H9 (cell line): ENCODE measurements around the gene SETDB2. TPM values are rescaled to one million over a fixed set of nuclear protein-coding genes. Genes with fewer than 3 reads are reported as not detected.

ENCODE experiments used
- DNase-seq: peaks from one replicate; pipeline ENCODE4 v3.0.0-alpha.2; 2017
- H2AFZ ChIP-seq: one replicate; pipeline ENCODE4 v1.6.1; 2013; ENCODE audit warnings: mild to moderate bottlenecking, low read length, control low read depth, moderate library complexity
- H2AK5ac ChIP-seq: 2 replicates; pipeline ENCODE4 v1.6.1; 2013; ENCODE audit warnings: low read length, control low read depth, mixed read lengths; ENCODE audit not compliant: insufficient read length
- H2BK120ac ChIP-seq: one replicate; pipeline ENCODE4 v1.6.1; 2013; ENCODE audit warnings: low read depth, mild to moderate bottlenecking, low read length, control low read depth, inconsistent platforms; ENCODE audit not compliant: poor library complexity, severe bottlenecking
- H2BK12ac ChIP-seq: 2 replicates; pipeline ENCODE4 v1.6.1; 2013; ENCODE audit warnings: low read length, control low read depth, mixed read lengths, low read depth; ENCODE audit not compliant: insufficient read length
- H2BK15ac ChIP-seq: 2 replicates; pipeline ENCODE4 v1.6.1; 2013; ENCODE audit warnings: low read depth, low read length, control low read depth
- H2BK20ac ChIP-seq: one replicate; pipeline ENCODE4 v1.6.1; 2013; ENCODE audit warnings: low read depth, mild to moderate bottlenecking, low read length, control low read depth, inconsistent platforms; ENCODE audit not compliant: poor library complexity, severe bottlenecking
- H2BK5ac ChIP-seq: 2 replicates; pipeline ENCODE4 v1.6.1; 2013; ENCODE audit warnings: low read length, control low read depth, mixed read lengths; ENCODE audit not compliant: insufficient read length
- H3K14ac ChIP-seq: 2 replicates; pipeline ENCODE4 v1.6.1; 2013; ENCODE audit warnings: low read length, control low read depth; ENCODE audit not compliant: insufficient read depth
- H3K18ac ChIP-seq: 2 replicates; pipeline ENCODE4 v1.6.1; 2013; ENCODE audit warnings: low read depth, mild to moderate bottlenecking, mixed read lengths, low read length, control low read depth; ENCODE audit not compliant: insufficient read length
- H3K23ac ChIP-seq: 2 replicates; pipeline ENCODE4 v1.6.1; 2013; ENCODE audit warnings: low read length, control low read depth, mixed read lengths, low read depth; ENCODE audit not compliant: insufficient read length
- H3K23me2 ChIP-seq: 2 replicates; pipeline ENCODE4 v1.6.1; 2013; ENCODE audit warnings: low read depth, mild to moderate bottlenecking, mixed read lengths, low read length, control low read depth; ENCODE audit not compliant: insufficient read length, poor library complexity, severe bottlenecking
- H3K27ac ChIP-seq: 2 replicates; pipeline ENCODE4 v1.5.1; 2013; ENCODE audit warnings: low read length, control low read depth, mixed read lengths, low read depth; ENCODE audit not compliant: insufficient read length
- H3K27me3 ChIP-seq: 2 replicates; pipeline ENCODE4 v1.6.1; 2013; ENCODE audit warnings: low read length, control low read depth, inconsistent platforms; ENCODE audit not compliant: insufficient read depth
- H3K4ac ChIP-seq: 2 replicates; pipeline ENCODE4 v1.6.1; 2013; ENCODE audit warnings: low read depth, mild to moderate bottlenecking, control low read depth, inconsistent platforms, low read length, moderate library complexity
- H3K4me1 ChIP-seq: 2 replicates; pipeline ENCODE4 v1.6.1; 2013; ENCODE audit warnings: low read length, control low read depth, inconsistent platforms; ENCODE audit not compliant: insufficient read depth
- H3K4me2 ChIP-seq: 2 replicates; pipeline ENCODE4 v1.6.1; 2013; ENCODE audit warnings: low read length, control low read depth, mixed read lengths; ENCODE audit not compliant: insufficient read length, insufficient read depth
- H3K56ac ChIP-seq: 2 replicates; pipeline ENCODE4 v1.6.1; 2013; ENCODE audit warnings: low read depth, mild to moderate bottlenecking, mixed read lengths, low read length, control low read depth; ENCODE audit not compliant: insufficient read length
- H3K79me1 ChIP-seq: 2 replicates; pipeline ENCODE4 v1.6.1; 2013; ENCODE audit warnings: low read depth, mild to moderate bottlenecking, moderate library complexity, low read length, control low read depth, inconsistent platforms; ENCODE audit not compliant: insufficient read depth, poor library complexity, severe bottlenecking
- H3K79me2 ChIP-seq: 2 replicates; pipeline ENCODE4 v1.6.1; 2013; ENCODE audit warnings: low read length, control low read depth, inconsistent platforms; ENCODE audit not compliant: insufficient read depth
- H3K9ac ChIP-seq: 2 replicates; pipeline ENCODE4 v1.6.1; 2013; ENCODE audit warnings: low read length, control low read depth, mixed read lengths; ENCODE audit not compliant: insufficient read length; ENCODE audit errors: extremely low read depth
- H3K9me3 ChIP-seq: one replicate; pipeline ENCODE4 v1.6.1; 2013; ENCODE audit warnings: low read depth, low read length, inconsistent platforms; ENCODE audit not compliant: control insufficient read depth
- H3T11ph ChIP-seq: one replicate; pipeline ENCODE4 v1.6.1; 2013; ENCODE audit warnings: mild to moderate bottlenecking, low read length, control low read depth, inconsistent platforms
- H4K20me1 ChIP-seq: one replicate; pipeline ENCODE4 v1.6.1; 2013; ENCODE audit not compliant: control insufficient read depth, insufficient read length, insufficient read depth
- H4K5ac ChIP-seq: 2 replicates; pipeline ENCODE4 v1.6.1; 2013; ENCODE audit warnings: low read depth, mild to moderate bottlenecking, mixed read lengths, low read length, control low read depth; ENCODE audit not compliant: insufficient read length
- H4K8ac ChIP-seq: replicated peaks from 2 replicates; pipeline ENCODE4 v1.6.1; 2013; ENCODE audit warnings: low read length, control low read depth, mixed read lengths, low read depth; ENCODE audit not compliant: insufficient read length
- H4K91ac ChIP-seq: 2 replicates; pipeline ENCODE4 v1.6.1; 2013; ENCODE audit warnings: low read depth, mild to moderate bottlenecking, moderate library complexity, mixed read lengths, low read length, control low read depth; ENCODE audit not compliant: insufficient read length
- H3K27ac Mint-ChIP-seq, 3 experiments: 2 replicates in 2 of 3; 3 replicates in 1 of 3; pipeline ENCODE4 v1.8.0; 2020 to 2021; ENCODE audit warnings: mixed read lengths in 3 of 3, mild to moderate bottlenecking in 1 of 3, moderate library complexity in 1 of 3
- H3K27me3 Mint-ChIP-seq: 2 replicates; pipeline ENCODE4 v1.8.0; 2021; ENCODE audit warnings: low read depth, mild to moderate bottlenecking, moderate library complexity, mixed read lengths
- H3K36me3 Mint-ChIP-seq, 3 experiments: 2 replicates in 2 of 3; 3 replicates in 1 of 3; pipeline ENCODE4 v1.8.0; 2020 to 2021; ENCODE audit warnings: low read depth in 3 of 3, mixed read lengths in 3 of 3; ENCODE audit not compliant: insufficient read depth in 1 of 3
- H3K4me1 Mint-ChIP-seq, 2 experiments: 2 replicates each; pipeline ENCODE4 v1.8.0; 2020; ENCODE audit warnings: mixed read lengths in 2 of 2
- H3K4me3 Mint-ChIP-seq, 2 experiments: 2 replicates in 1 of 2; 3 replicates in 1 of 2; pipeline ENCODE4 v1.8.0; 2020 to 2021; ENCODE audit warnings: mild to moderate bottlenecking in 2 of 2, mixed read lengths in 2 of 2, moderate library complexity in 1 of 2
- H3K9me3 Mint-ChIP-seq, 2 experiments: 2 replicates in 1 of 2; 3 replicates in 1 of 2; pipeline ENCODE4 v1.8.0; 2020; ENCODE audit warnings: mild to moderate bottlenecking in 2 of 2, mixed read lengths in 2 of 2, moderate library complexity in 1 of 2
- WGBS: extraction: QIAGEN DNeasy Blood & Tissue Kit; methylation state at CpG from one replicate; pipeline ENCODE4 v1.1.7; 2013; ENCODE audit warnings: missing lambda C conversion rate, low lambda C conversion rate, mixed read lengths; ENCODE audit not compliant: insufficient read length; ENCODE audit errors: extremely low coverage; 5-methylcytosine and 5-hydroxymethylcytosine counted together
- total RNA-seq: library from RNA; stranded (reverse); gene quantifications from 2 replicates; pipeline ENCODE4 v1.2.1, GENCODE V29; 2021
- TF ChIP-seq, protein P1 (sequence below): fragments of 200-600 bp; sonication (generic); conservative IDR thresholded peaks from 3 replicates; pipeline ENCODE4 v1.8.0; 2021; ENCODE audit warnings: antibody characterized with exemption, mild to moderate bottlenecking

SETDB2 gene
- total RNA-seq, 1 experiment from 2014 or later: 5.7 TPM

GRCh38 chr13:49499889-49500660 is 56.0 kb downstream of the SETDB2 start:
- H3K23me2 ChIP-seq: no peaks in the 10 kb centered on the region
- no peak overlapping the region for H2BK12ac ChIP-seq
- DNase-seq: no peak
- no CpG with 5 or more reads among the region's 6 CpGs for WGBS
- H3K79me2 ChIP-seq: no peaks in the 10 kb centered on the region
- no peak overlapping the region for H3K23ac ChIP-seq
- H2BK5ac ChIP-seq: no peak overlapping the region
- no peak overlapping the region for H3K56ac ChIP-seq
- H3K4me1 Mint-ChIP-seq: peaks cover 3 to 4% of the 10 kb centered on the region in 2 experiments; a peak in 3 of 4 replicates
- no peak overlapping the region for H2BK15ac ChIP-seq
- H3K79me1 ChIP-seq: no peaks in the 10 kb centered on the region
- H3K27ac ChIP-seq: no peak overlapping the region
- H3K36me3 Mint-ChIP-seq: peaks cover 0 to 6% (median 0%) of the 10 kb centered on the region in 3 experiments; a peak in 3 of 7 replicates
- no peak overlapping the region for H3K14ac ChIP-seq
- no peak overlapping the region for H3K18ac ChIP-seq
- H2AK5ac ChIP-seq: no peak overlapping the region
- H2BK20ac ChIP-seq: no peak overlapping the region
- no peak overlapping the region for H3K4me2 ChIP-seq
- H3K27me3 ChIP-seq: no peaks in the 10 kb centered on the region
- no peak overlapping the region for H3K9ac ChIP-seq
- no peak overlapping the region for H3K4ac ChIP-seq
- no peaks in the 10 kb centered on the region for H4K20me1 ChIP-seq
- no peaks in the 10 kb centered on the region for H3K27me3 Mint-ChIP-seq
- no peaks in the 10 kb centered on the region for H3K4me1 ChIP-seq
- no peak overlapping the region for H2BK120ac ChIP-seq
- no peak overlapping the region for H3T11ph ChIP-seq
- H3K27ac Mint-ChIP-seq: no peak overlapping the region
- TF ChIP-seq, protein P1, sequence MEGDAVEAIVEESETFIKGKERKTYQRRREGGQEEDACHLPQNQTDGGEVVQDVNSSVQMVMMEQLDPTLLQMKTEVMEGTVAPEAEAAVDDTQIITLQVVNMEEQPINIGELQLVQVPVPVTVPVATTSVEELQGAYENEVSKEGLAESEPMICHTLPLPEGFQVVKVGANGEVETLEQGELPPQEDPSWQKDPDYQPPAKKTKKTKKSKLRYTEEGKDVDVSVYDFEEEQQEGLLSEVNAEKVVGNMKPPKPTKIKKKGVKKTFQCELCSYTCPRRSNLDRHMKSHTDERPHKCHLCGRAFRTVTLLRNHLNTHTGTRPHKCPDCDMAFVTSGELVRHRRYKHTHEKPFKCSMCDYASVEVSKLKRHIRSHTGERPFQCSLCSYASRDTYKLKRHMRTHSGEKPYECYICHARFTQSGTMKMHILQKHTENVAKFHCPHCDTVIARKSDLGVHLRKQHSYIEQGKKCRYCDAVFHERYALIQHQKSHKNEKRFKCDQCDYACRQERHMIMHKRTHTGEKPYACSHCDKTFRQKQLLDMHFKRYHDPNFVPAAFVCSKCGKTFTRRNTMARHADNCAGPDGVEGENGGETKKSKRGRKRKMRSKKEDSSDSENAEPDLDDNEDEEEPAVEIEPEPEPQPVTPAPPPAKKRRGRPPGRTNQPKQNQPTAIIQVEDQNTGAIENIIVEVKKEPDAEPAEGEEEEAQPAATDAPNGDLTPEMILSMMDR: no peak
- H3K4me3 Mint-ChIP-seq: no peak overlapping the region
- no peaks in the 10 kb centered on the region for H3K9me3 ChIP-seq
- no peak overlapping the region for H2AFZ ChIP-seq
- no peak overlapping the region for H4K91ac ChIP-seq
- H3K9me3 Mint-ChIP-seq: no peaks in the 10 kb centered on the region
- H4K8ac ChIP-seq: no peak overlapping the region
- H4K5ac ChIP-seq: no peak overlapping the region
